ENCODE data around the gene GNG4.
"Not testable (repeated sequence)": the region's sequence is repeated elsewhere in the genome, so short reads cannot be mapped to it uniquely, and the experiment has no call there.

GRCh38 chr1:235572971-235573370 is 76.6 kb downstream of the GNG4 start:
- TF ChIP-seq, protein P1, sequence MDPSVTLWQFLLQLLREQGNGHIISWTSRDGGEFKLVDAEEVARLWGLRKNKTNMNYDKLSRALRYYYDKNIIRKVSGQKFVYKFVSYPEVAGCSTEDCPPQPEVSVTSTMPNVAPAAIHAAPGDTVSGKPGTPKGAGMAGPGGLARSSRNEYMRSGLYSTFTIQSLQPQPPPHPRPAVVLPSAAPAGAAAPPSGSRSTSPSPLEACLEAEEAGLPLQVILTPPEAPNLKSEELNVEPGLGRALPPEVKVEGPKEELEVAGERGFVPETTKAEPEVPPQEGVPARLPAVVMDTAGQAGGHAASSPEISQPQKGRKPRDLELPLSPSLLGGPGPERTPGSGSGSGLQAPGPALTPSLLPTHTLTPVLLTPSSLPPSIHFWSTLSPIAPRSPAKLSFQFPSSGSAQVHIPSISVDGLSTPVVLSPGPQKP (IDR thresholded peaks at IDR 0.05; ENCODE audit: borderline replicate concordance, low read depth, low read length) = not testable (repeated sequence)
- not testable (repeated sequence) for TF ChIP-seq USF2 (IDR thresholded peaks at IDR 0.05; ENCODE audit: low read depth, low read length); CTCF (conservative IDR thresholded peaks at IDR 0.05; ENCODE audit: low read depth, low read length); CHD1 (IDR thresholded peaks at IDR 0.05; ENCODE audit: low read depth, low read length); CEBPB (IDR thresholded peaks at IDR 0.05; ENCODE audit: low read depth, low read length); BHLHE40 (IDR thresholded peaks at IDR 0.05; ENCODE audit: low read depth, low read length); POLR2A (IDR thresholded peaks at IDR 0.05; ENCODE audit: low read depth, low read length); RAD21 (IDR thresholded peaks at IDR 0.05; ENCODE audit: low read length); MXI1 (IDR thresholded peaks at IDR 0.05; ENCODE audit: borderline replicate concordance, low read depth, low read length); NFE2L2 (IDR thresholded peaks at IDR 0.05; ENCODE audit: low read depth, low read length)
